Fibroblast of skin of left biceps (primary cell): ENCODE data around the gene EPHA8.

ENCODE experiments used
- DNase-seq, 2 experiments: peaks; one replicate each; pipeline ENCODE4 v3.0.0-alpha.2; 2013; ENCODE audit warnings: low read depth in 2 of 2

The EPHA8 gene

GRCh38 chr1:22645931-22646330 lies 82.6 kb downstream of the EPHA8 start:
- no peak for DNase-seq

DNA sequence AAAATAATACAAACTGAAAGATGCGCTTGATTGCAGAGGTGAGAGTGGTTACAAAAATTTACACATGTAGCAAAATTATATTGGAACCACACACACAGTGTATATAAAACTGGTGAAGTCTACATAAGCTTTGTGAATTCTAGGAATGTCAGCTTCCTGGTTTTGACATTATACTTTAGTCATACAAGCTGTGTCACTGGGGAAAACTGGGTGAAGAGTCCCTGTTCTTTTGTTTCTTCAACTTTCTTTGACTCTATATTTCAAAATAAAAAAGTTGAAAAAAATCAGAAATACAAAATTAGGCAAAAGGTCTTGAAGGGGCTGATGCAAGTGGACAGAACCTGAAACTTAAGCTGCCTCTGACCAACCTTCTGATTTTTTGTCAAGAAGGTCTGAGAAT lies 83.1 kb downstream of the EPHA8 start:
- DNase-seq, result no peak

DNA sequence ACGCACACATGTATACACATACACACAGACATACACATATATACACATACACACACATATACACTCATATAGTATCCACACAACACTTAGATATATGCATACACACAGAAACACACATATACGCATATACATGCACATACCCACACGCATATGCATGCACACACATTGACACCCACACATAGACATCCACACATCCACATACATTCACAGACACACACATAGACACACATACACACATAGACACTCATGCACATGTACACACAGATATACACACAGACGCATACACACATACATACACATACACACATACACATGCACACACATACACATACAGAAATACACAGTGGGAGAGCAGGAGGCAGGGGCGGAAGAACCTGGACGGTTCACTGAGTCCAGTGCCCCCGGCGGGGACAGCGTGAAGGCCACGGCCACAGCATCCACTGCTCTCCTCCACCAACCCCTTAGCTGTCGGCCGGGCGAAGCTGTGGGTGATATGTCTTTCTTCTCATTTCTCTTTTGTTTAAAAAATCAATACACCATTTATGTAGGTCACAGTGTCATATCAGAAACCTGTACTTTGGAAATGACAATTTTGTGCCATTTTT lies 86.9 kb downstream of the EPHA8 start:
- no peak for DNase-seq

DNA sequence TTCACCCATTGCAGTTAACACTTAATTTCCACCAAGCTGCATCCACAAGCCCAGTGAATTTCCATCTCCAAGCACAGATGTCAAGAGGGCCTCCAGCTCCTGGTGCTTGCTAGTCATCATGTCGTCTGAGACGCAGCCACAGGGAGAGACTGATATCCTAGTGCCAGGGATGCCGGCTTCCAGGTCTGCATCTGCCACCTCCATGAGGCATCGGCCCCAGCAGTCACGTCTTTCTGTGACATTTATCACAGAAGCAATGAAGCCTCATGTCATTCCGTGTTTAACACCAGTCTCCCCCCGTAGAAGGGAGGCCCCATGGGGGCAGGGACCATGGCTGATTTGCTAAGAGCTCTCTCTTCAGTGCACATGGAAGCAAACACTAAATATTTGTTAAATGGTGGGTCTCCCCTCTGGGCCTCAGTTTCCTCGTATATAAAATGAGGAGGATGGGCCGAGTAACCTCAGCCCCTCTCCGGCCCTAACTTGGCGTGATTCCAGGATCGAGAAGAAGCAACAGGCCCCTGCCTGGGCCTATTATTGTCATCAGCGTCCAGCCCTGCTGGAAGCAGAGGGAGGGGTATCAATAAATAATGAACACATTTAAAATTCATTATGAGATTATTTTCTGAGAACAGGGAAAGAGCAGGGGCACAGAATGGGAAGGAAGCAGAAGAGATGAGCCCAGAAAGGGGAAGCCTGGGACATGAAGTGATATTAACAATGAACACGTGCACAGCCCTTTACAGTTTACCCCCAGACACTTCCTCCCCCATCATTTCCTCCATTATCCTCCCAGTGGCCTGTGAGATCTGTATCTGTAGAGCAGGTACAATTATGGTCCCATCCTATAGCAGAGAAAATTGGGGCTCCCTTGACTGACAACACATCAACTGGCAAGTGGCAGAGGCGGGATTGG lies 88.9 kb downstream of the EPHA8 start:
- DNase-seq, result no peak

DNA sequence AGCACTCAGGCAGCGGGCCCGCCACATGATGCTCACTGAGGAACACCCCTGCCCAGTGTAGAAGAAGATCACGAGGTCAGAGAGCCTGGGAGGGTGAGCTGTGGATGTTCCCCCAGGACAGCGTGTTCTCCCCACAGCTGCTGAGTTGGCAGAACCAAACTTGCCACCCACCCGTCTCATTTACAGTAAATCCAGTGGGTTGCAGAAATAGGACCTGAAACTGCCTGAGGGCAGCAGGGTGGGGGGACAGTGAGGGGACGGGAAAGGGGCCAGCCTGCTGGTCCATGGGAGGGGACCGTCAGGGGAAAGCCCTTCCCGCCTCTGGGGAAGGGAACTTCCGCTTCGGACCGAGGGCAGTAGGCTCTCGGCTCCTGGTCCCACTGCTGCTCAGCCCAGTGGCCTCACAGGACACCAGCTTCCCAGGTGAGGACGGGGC lies 89.6 kb downstream of the EPHA8 start, which contains the start of gene C1QB:
C1QB (plus strand) TSS at position 356 of the 436 bp plus-strand sequence. CDS start 6,227 bp downstream, outside the sequence.
- DNase-seq, result no peak
